ENCODE data around the gene PDHB.
"Not testable (repeated sequence)": the region's sequence is repeated elsewhere in the genome, so short reads cannot be mapped to it uniquely, and the experiment has no call there.

Gene PDHB

DNA sequence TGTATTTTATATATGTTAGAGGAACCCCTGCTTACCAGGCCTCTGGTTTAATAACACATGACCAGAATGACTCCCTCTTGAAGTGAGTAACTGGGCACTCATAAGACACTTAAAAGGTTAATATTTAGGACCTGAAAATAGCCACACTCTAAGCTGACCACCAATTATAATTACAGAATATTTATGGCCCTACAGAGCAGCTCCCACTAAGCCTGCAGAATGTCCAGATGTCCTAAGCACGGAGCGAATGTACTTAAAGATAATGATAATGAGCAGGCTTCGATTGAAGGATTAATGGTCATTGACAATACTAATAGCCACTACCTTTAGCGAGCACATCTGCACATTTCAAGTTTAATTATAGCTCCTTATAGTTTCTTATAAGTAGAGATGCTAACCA, 35.5 kb upstream of the PDHB start:
- H3K4me1 ChIP-seq (ENCODE audit: control insufficient read depth in 2 of 2, insufficient read depth in 2 of 2, low read length in 2 of 2), result peaks cover 20 to 22% of the 10 kb centered on the region in 2 donors
- H3K4me3 ChIP-seq (ENCODE audit: low read length in 2 of 2), result no peak overlapping the region
- H3K9me3 ChIP-seq (ENCODE audit: control insufficient read depth in 2 of 2, low read length in 2 of 2), result no peaks in the 10 kb centered on the region
- H3K9ac ChIP-seq (ENCODE audit: low read depth in 1 of 2, low read length in 2 of 2), result no peak overlapping the region
- no peaks in the 10 kb centered on the region for H3K36me3 ChIP-seq (ENCODE audit: control insufficient read depth in 2 of 2, insufficient read depth in 2 of 2, low read length in 2 of 2)
- H3K27me3 ChIP-seq (ENCODE audit: control insufficient read depth in 2 of 2, insufficient read depth in 2 of 2, low read length in 2 of 2), result no peaks in the 10 kb centered on the region
- no peak overlapping the region for H3K27ac ChIP-seq (ENCODE audit: low read depth in 2 of 2, low read length in 2 of 2)

DNA sequence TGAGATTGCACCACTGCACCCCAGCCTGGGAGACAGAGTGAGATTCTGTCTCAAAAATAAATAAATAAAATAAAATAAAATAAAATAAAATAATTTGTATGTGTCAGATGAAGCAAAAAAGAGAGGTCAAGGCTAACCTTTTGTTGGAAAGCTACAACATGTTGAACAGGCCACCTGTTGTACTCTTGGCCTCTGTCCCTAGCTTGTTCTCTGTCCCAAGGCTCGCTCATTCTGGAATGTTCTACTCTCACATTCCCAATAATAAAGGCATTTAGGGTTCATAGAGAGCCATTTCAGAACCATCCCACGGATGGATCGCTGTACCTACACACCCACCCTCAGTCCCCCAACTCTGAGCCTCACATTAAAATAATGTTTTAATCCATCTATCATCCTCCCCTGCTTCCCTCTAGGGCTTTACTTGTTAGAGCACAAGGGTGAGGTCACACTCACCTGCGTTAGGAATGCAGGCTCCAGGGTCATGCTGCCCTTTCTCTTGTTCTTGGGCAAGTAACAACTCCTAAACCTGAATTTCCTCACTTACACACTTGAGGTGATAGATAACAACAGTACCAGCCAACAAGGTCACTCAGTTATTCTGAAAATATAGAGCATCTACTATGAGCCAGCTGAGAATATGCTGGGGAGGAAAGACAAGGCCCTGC, 33.4 kb upstream of the PDHB start:
- Histone ChIP-seq H3K4me1 (ENCODE audit: control insufficient read depth in 2 of 2, insufficient read depth in 2 of 2, low read length in 2 of 2) (peaks cover 21 to 24% of the 10 kb centered on the region in 2 donors), H3K9me3 (ENCODE audit: control insufficient read depth in 2 of 2, low read length in 2 of 2) (no peaks in the 10 kb centered on the region), H3K36me3 (ENCODE audit: control insufficient read depth in 2 of 2, insufficient read depth in 2 of 2, low read length in 2 of 2) (no peaks in the 10 kb centered on the region), H3K27me3 (ENCODE audit: control insufficient read depth in 2 of 2, insufficient read depth in 2 of 2, low read length in 2 of 2) (no peaks in the 10 kb centered on the region), H3K4me3 (ENCODE audit: low read length in 2 of 2) (no peak overlapping the region), H3K27ac (ENCODE audit: low read depth in 2 of 2, low read length in 2 of 2) (no peak overlapping the region), H3K9ac (ENCODE audit: low read depth in 1 of 2, low read length in 2 of 2) (no peak overlapping the region)

- no peaks in the 10 kb centered on the region for H3K27me3 ChIP-seq (ENCODE audit: control insufficient read depth in 2 of 2, insufficient read depth in 2 of 2, low read length in 2 of 2)
- H3K4me1 ChIP-seq (ENCODE audit: control insufficient read depth in 2 of 2, insufficient read depth in 2 of 2, low read length in 2 of 2), result peaks cover 3 to 7% of the 10 kb centered on the region in 2 donors
- H3K9ac ChIP-seq (ENCODE audit: low read depth in 1 of 2, low read length in 2 of 2), result no peak overlapping the region
- H3K4me3 ChIP-seq (ENCODE audit: low read length in 2 of 2), result no peak overlapping the region
- H3K9me3 ChIP-seq (ENCODE audit: control insufficient read depth in 2 of 2, low read length in 2 of 2), result no peaks in the 10 kb centered on the region
- H3K27ac ChIP-seq (ENCODE audit: low read depth in 2 of 2, low read length in 2 of 2), result no peak overlapping the region
- no peaks in the 10 kb centered on the region for H3K36me3 ChIP-seq (ENCODE audit: control insufficient read depth in 2 of 2, insufficient read depth in 2 of 2, low read length in 2 of 2)
Measured at GRCh38 chr3:58464866-58465265, 31.2 kb upstream of the PDHB start.

DNA sequence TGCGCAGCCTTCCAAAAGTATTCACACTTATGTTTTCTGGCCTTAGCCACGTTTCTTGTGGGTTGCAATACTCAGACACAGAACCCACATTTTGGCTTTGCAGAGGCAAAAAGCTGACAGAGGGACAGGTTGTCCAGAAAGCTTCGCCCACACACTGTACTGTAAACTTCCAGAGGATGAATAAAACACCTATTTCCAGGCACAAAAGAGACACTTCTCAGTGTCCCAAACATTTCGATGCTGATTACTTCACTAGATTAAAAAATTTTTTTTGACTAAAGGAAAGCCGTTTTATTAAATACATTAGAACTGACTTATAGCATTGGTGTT, 30.3 kb upstream of the PDHB start:
- Histone ChIP-seq H3K9me3 (ENCODE audit: control insufficient read depth in 2 of 2, low read length in 2 of 2) (no peaks in the 10 kb centered on the region), H3K9ac (ENCODE audit: low read depth in 1 of 2, low read length in 2 of 2) (no peak overlapping the region), H3K36me3 (ENCODE audit: control insufficient read depth in 2 of 2, insufficient read depth in 2 of 2, low read length in 2 of 2) (no peaks in the 10 kb centered on the region), H3K27me3 (ENCODE audit: control insufficient read depth in 2 of 2, insufficient read depth in 2 of 2, low read length in 2 of 2) (no peaks in the 10 kb centered on the region), H3K27ac (ENCODE audit: low read depth in 2 of 2, low read length in 2 of 2) (no peak overlapping the region), H3K4me1 (ENCODE audit: control insufficient read depth in 2 of 2, insufficient read depth in 2 of 2, low read length in 2 of 2) (peaks cover 3 to 7% of the 10 kb centered on the region in 2 donors), H3K4me3 (ENCODE audit: low read length in 2 of 2) (peak overlapping the region; percentile 43 to 60)

DNA sequence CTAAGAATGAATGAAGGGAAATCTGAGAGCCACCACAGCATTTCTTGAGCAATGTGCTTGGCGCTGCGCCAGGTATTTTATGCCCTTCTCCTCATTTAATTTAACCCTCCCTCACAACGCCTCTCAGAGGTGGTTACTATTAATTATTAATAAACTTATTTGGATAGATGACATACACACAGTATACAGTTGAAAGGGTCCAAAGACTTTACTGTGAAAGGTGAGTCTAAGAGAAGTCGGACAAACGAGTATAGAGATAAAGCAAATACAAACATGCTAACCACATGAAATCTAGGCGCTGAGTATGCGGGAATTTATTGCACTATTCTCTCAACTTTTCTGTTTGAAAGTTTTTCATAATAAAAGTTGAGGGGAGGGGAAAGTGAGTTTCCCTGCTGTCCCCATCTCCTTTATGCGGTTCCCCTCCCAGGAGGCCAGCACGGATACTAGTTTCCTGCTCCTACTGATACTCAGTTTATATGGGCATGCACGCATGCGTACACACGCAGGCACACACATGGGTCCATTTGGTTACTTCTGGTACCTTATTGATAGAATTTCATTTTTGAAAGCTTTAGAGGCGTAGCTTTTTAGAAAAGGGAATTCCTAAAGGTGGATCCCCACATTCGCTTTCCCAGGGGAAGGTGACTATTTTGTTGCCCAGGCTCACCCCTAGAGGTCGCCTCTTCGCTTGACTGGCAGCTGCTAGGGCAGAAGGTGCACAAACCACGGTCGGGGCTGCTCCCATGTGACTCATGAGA, 29.7 kb upstream of the PDHB start:
- H3K36me3 ChIP-seq (ENCODE audit: control insufficient read depth in 2 of 2, insufficient read depth in 2 of 2, low read length in 2 of 2), result no peaks in the 10 kb centered on the region
- no peak overlapping the region for H3K27ac ChIP-seq (ENCODE audit: low read depth in 2 of 2, low read length in 2 of 2)
- peak overlapping the region; percentile 43 to 60 for H3K4me3 ChIP-seq (ENCODE audit: low read length in 2 of 2)
- peaks cover 3 to 7% of the 10 kb centered on the region in 2 donors for H3K4me1 ChIP-seq (ENCODE audit: control insufficient read depth in 2 of 2, insufficient read depth in 2 of 2, low read length in 2 of 2)
- H3K9me3 ChIP-seq (ENCODE audit: control insufficient read depth in 2 of 2, low read length in 2 of 2), result no peaks in the 10 kb centered on the region
- H3K27me3 ChIP-seq (ENCODE audit: control insufficient read depth in 2 of 2, insufficient read depth in 2 of 2, low read length in 2 of 2), result no peaks in the 10 kb centered on the region
- H3K9ac ChIP-seq (ENCODE audit: low read depth in 1 of 2, low read length in 2 of 2), result no peak overlapping the region

DNA sequence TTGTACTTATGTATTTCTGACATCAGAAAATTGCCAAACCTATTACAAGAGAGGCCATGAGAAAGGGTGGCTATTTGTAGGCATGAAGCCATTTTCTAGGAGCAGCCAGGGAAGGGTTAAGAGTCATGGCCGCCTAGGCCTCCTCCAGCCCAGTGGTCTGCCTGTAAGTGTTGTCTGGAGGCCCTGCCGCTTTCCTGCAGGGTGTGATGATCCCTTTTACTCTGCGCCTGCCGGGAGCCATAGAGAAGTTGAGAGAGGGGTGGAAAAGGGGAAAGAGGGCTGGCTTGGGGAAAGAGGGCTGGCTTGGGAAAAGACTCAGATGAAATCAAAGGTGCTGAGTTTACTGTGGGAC, 29.2 kb upstream of the PDHB start:
- H3K4me3 ChIP-seq (ENCODE audit: low read length in 2 of 2), result no peak overlapping the region
- H3K27ac ChIP-seq (ENCODE audit: low read depth in 2 of 2, low read length in 2 of 2), result no peak overlapping the region
- peaks cover 3 to 7% of the 10 kb centered on the region in 2 donors for H3K4me1 ChIP-seq (ENCODE audit: control insufficient read depth in 2 of 2, insufficient read depth in 2 of 2, low read length in 2 of 2)
- H3K9me3 ChIP-seq (ENCODE audit: control insufficient read depth in 2 of 2, low read length in 2 of 2), result no peaks in the 10 kb centered on the region
- no peaks in the 10 kb centered on the region for H3K36me3 ChIP-seq (ENCODE audit: control insufficient read depth in 2 of 2, insufficient read depth in 2 of 2, low read length in 2 of 2)
- no peak overlapping the region for H3K9ac ChIP-seq (ENCODE audit: low read depth in 1 of 2, low read length in 2 of 2)
- H3K27me3 ChIP-seq (ENCODE audit: control insufficient read depth in 2 of 2, insufficient read depth in 2 of 2, low read length in 2 of 2), result no peaks in the 10 kb centered on the region

- H3K36me3 ChIP-seq (ENCODE audit: control insufficient read depth in 2 of 2, insufficient read depth in 2 of 2, low read length in 2 of 2), result no peaks in the 10 kb centered on the region
- H3K27me3 ChIP-seq (ENCODE audit: control insufficient read depth in 2 of 2, insufficient read depth in 2 of 2, low read length in 2 of 2), result no peaks in the 10 kb centered on the region
- peaks cover 3 to 7% of the 10 kb centered on the region in 2 donors for H3K4me1 ChIP-seq (ENCODE audit: control insufficient read depth in 2 of 2, insufficient read depth in 2 of 2, low read length in 2 of 2)
- no peak overlapping the region for H3K9ac ChIP-seq (ENCODE audit: low read depth in 1 of 2, low read length in 2 of 2)
- H3K4me3 ChIP-seq (ENCODE audit: low read length in 2 of 2), result no peak overlapping the region
- no peaks in the 10 kb centered on the region for H3K9me3 ChIP-seq (ENCODE audit: control insufficient read depth in 2 of 2, low read length in 2 of 2)
- H3K27ac ChIP-seq (ENCODE audit: low read depth in 2 of 2, low read length in 2 of 2), result no peak overlapping the region
Measured at GRCh38 chr3:58459160-58459559, 25.5 kb upstream of the PDHB start.

DNA sequence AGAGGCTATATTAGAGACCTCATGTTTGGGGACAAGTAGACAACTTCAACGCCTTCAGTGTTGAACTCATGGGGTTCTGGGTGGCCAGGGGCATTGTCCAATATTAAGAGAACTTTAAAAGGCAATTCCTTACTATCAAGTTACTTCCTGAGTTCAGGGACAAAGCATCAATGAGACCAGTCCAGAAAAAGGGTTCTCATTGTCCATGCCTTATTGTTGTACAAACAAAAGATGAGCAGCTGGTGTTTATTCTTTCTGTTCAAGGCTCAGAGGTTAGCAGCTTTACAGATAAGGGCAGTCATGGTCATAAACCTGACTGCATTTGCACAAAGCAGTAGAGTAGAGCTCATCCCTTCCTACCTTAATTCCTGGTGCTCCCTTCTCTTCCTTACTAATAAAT, 18.5 kb upstream of the PDHB start:
- Histone ChIP-seq H3K27me3 (ENCODE audit: control insufficient read depth in 2 of 2, insufficient read depth in 2 of 2, low read length in 2 of 2) (no peaks in the 10 kb centered on the region), H3K9ac (ENCODE audit: low read depth in 1 of 2, low read length in 2 of 2) (no peak overlapping the region), H3K36me3 (ENCODE audit: control insufficient read depth in 2 of 2, insufficient read depth in 2 of 2, low read length in 2 of 2) (no peaks in the 10 kb centered on the region), H3K27ac (ENCODE audit: low read depth in 2 of 2, low read length in 2 of 2) (no peak overlapping the region), H3K4me3 (ENCODE audit: low read length in 2 of 2) (no peak overlapping the region), H3K4me1 (ENCODE audit: control insufficient read depth in 2 of 2, insufficient read depth in 2 of 2, low read length in 2 of 2) (peaks cover 0 to 2% of the 10 kb centered on the region in 2 donors), H3K9me3 (ENCODE audit: control insufficient read depth in 2 of 2, low read length in 2 of 2) (no peaks in the 10 kb centered on the region)

DNA sequence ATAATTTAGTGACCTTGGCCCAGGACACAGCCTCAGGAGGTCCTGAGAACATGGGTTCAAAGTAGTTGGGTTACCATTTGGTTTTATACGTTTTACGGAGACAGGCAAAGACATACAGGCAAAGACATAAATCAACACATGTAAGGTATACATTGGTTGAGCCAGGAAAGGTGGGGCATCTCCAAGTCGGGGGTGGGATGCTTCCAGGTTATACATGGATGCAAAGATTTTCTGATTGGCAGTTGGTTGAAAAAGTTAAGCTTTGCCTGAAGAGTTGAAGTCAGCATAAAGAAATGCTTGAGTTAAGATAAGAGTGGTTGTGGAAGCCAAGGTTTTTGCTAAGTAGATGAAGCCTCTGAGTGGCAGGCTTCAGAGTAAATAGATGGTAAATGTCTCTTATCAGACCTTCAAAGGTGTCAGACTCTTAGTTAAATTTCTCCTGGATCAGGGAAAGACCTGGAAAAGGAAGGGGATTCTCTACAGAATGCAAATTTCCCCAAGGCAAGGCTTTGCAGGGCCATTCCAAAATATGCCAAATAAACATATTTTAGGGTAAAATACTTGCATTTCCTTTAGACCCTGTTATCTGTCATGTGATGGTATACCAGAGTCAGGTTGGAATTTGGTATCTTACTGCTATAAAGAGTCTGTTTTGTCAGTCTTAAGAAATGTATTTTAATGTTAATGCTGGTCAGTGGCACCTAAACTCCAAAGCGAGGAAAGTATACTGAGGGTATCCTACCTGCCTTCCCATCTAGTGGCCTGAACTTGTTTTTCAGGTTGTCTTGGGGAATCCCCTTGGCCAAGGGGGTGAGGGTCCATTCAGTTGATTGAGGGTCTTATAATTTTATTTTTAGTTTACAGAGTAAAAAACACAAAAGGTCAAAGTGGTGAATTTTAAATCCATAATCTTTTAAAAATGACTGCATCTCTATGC, 8.2 kb upstream of the PDHB start:
- Histone ChIP-seq H3K9me3 (ENCODE audit: control insufficient read depth in 2 of 2, low read length in 2 of 2) (no peaks in the 10 kb centered on the region), H3K36me3 (ENCODE audit: control insufficient read depth in 2 of 2, insufficient read depth in 2 of 2, low read length in 2 of 2) (no peaks in the 10 kb centered on the region), H3K4me3 (ENCODE audit: low read length in 2 of 2) (no peak overlapping the region), H3K4me1 (ENCODE audit: control insufficient read depth in 2 of 2, insufficient read depth in 2 of 2, low read length in 2 of 2) (no peaks in the 10 kb centered on the region), H3K9ac (ENCODE audit: low read depth in 1 of 2, low read length in 2 of 2) (peak overlapping the region in 1 of 2 donors; percentile 24), H3K27ac (ENCODE audit: low read depth in 2 of 2, low read length in 2 of 2) (no peak overlapping the region), H3K27me3 (ENCODE audit: control insufficient read depth in 2 of 2, insufficient read depth in 2 of 2, low read length in 2 of 2) (no peaks in the 10 kb centered on the region)

DNA sequence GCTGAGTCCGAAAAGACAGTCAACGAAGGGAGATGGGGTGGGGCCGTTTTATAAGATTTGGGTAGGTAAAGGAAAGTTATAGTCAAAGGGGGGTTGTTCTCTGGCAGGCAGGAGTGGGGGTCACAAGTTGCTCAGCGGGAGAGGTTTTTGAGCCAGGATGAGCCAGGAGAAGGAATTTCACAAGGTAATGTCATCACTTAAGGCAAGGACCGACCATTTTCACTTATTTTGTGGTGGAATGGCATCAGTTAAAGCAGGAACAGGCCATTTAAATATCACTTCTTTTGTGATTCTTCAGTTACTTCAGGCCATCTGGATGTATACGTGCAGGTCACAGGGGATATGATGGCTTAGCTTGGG, 7.3 kb upstream of the PDHB start:
- not testable (repeated sequence) for H3K27ac ChIP-seq (ENCODE audit: low read depth in 2 of 2, low read length in 2 of 2); H3K4me3 ChIP-seq (ENCODE audit: low read length in 2 of 2)

More for the DNA sequence above, 7.3 kb upstream of the PDHB start:
- not testable (repeated sequence) for H3K9ac ChIP-seq (ENCODE audit: low read depth in 1 of 2, low read length in 2 of 2); H3K9me3 ChIP-seq (ENCODE audit: control insufficient read depth in 2 of 2, low read length in 2 of 2); H3K4me1 ChIP-seq (ENCODE audit: control insufficient read depth in 2 of 2, insufficient read depth in 2 of 2, low read length in 2 of 2); H3K27me3 ChIP-seq (ENCODE audit: control insufficient read depth in 2 of 2, insufficient read depth in 2 of 2, low read length in 2 of 2); H3K36me3 ChIP-seq (ENCODE audit: control insufficient read depth in 2 of 2, insufficient read depth in 2 of 2, low read length in 2 of 2)

All from mucosa of rectum (tissue), 2 donors.